Stimulated activated CD4-positive, alpha-beta T cell treated with anti-CD3 and anti-CD28 coated beads, Interleukin-4, amount 100 ng/mL, for 1 hour (primary cell): ENCODE data around the gene NDST3.

ENCODE experiments used
- DNase-seq: peaks from one replicate; pipeline ENCODE4 v3.0.0-alpha.2; 2020

Gene NDST3

DNA sequence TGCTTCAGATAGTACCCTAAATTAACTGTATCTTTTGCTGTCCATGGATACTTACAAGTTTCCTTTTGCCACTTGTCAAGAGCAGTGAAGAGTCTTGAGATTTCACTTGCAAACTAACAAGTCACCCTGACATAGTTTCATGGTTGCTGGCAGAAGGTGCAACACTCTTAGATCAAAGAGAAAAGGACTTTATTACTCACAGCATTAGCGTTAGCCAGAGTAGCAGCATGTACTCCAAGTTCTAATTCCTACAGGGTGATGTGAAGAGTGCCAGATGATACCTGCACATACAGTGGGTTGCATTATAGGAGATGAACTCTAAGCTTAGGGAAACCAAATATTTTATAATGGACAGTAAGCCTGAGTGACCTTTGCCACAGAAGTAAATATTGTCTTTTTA lies 47.9 kb downstream of the NDST3 start:
- no peak for DNase-seq

DNA sequence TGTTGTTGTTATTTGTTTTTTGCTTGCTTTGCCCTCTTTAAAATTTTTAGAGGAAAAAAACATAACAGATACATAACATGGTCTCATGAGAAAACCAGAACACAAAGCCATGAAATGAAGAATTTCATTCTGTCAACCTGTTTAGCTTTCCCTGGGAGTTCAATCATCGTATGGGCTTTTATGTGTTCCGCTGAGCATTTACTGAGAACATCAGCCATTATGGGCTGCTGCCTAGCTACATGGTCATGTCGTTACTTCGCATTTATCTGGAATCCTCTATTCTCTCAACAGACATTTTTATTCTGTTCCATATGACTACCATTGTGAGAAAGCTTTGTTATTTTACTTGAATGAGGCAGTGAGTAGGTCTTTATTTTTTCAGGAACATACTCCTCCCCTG lies 51.4 kb downstream of the NDST3 start:
- DNase-seq = no peak

GRCh38 chr4:118086344-118086743 lies 52.1 kb downstream of the NDST3 start:
- DNase-seq = peak; percentile 16

- DNase-seq = no peak
Observed at GRCh38 chr4:118087366-118087765, 53.1 kb downstream of the NDST3 start.

- DNase-seq = no peak
Observed at GRCh38 chr4:118099106-118099505, 64.8 kb downstream of the NDST3 start.

DNA sequence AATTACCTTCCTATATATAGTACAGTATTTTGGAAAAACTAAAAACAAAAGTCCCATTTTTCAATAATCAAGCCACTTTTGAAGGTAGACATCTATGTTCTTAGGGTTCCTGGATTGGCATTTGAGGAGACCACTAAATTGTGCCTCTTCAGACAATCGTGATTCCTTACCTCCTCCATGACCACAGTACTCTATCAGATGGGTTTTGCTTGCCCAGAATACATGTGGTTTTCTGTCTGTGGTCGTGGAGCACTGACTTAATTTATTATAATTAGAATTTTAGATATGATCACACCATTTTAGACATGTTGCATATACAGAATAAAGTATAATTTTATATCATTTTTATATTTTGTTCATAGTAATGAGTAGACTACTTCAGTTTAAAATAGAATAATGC lies 67.9 kb downstream of the NDST3 start:
- no peak for DNase-seq

GRCh38 chr4:118112117-118113046 lies 78.1 kb downstream of the NDST3 start:
- DNase-seq = no peak

DNA sequence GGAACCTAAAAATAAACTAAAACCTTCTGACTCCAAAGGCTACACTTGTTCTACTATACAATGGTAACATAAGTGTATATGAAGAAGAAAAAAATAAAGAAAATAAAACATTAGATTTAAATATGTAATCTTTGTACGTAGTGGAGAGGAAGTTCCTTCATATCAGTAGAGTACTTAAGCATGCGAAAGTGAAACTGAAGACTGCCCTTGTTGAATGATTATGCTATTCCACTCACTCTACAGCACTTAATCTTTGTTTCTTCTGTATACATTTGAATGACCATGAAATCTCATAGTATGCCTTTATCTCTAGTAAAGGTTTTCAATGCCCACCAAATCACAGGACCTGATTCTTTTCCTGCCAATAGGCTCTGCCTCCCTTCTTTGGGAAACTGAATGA lies 78.9 kb downstream of the NDST3 start:
- DNase-seq = no peak

GRCh38 chr4:118114720-118115119 lies 80.4 kb downstream of the NDST3 start:
- DNase-seq = no peak

DNA sequence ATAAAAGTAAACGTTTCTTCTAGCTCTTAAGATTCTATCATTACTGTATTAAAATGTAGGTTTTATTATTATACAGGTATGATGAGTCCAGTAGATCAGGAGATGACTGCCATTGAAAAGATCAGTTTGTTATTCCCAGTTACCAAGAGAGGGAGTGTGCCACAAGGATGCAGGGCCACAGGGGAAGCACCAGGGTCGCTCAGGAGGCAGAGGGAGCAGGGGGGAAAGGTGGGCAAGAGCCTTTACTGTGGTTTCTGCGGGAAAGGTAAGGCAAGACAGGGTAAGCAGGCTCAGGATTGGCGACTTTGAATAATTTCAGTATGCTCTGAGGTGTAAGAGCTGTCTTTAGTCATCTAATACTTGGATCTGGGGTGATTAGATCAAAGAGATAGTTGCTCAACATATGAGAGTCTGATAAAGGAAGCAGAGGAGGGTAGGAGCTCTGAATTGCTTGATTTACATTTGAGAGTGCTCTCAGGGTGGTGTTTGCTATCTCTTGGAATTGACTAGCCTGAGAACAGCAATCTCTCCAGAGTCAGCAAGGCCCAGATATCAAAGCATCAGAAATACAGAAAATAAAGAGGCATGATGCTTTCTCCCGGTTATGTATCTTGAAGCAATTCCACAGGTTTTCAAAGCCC lies 86.0 kb downstream of the NDST3 start:
- no peak for DNase-seq

DNA sequence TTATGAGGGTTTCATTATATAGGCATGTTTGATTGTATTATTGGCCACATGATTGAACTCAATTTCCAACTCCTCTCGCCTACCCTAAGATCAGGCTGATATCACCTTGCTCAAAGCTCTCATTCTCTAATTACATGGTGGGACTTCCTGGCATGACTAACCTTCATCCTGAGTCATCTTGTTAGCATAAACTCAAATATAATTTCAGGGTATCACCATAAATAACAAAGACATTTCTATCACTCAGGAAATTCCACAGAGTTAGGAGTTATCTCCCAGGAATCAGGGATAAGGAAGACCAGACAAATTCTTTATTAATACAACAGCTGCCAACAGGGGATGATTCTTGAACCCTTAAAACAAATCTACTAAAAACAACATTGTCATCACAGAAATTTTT lies 90.7 kb downstream of the NDST3 start:
- no peak for DNase-seq

DNA sequence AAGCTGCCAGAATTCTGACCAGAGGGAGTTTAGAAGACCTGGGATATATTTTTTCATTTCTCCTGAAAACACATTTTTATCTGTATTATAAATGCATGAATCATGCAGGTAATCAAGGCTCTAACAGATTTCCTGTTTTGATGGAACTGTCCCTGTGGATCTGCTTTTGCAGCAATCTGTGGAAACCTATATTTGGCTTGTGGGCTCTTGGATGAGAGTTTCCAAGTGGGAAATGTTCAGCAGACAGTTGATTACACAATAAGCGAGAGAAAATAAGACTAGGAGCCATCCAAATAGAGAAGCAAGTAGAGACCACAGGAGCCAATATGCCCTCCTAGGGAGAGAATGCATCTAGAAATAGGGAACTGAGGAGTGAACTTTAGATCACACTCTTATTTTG lies 105.0 kb downstream of the NDST3 start:
- DNase-seq = no peak

DNA sequence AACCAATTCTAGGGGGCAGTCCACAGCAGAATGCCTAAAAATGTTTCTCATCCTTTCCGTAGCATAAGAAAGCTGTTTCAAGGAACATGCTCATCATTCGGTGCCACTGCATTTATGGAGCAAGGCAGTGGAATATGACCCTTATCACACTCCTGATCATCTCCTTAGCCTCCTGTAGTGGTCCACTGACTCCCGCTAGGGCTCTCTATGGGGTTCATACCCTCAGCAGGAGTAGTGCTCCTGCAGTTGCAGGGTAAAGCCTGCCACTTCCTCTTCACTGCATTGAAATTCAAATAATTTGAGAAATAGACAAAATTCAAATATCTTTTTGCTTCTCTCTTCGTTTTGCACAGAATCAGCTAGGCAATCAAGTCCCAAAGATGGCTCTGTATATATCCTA lies 107.0 kb downstream of the NDST3 start:
- DNase-seq = no peak

DNA sequence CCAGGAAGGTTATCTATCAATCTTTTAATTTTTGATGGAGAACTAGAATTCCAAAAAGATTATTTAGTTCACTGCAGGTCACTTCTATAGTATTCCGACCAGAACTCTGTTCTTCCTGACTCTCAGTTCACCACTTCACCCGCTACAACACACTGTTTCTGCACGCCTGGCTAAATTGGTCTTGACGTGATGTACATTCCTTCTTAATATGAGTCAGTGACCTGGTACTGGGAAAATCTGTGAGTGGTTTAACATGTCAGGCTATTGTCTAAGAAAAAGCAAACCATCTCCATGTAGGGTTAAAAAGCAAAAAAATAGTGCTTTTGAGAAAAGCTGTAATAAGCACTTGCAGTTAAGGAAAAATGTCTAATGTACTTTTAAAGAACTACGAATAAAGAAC lies 120.4 kb downstream of the NDST3 start:
- DNase-seq = no peak

DNA sequence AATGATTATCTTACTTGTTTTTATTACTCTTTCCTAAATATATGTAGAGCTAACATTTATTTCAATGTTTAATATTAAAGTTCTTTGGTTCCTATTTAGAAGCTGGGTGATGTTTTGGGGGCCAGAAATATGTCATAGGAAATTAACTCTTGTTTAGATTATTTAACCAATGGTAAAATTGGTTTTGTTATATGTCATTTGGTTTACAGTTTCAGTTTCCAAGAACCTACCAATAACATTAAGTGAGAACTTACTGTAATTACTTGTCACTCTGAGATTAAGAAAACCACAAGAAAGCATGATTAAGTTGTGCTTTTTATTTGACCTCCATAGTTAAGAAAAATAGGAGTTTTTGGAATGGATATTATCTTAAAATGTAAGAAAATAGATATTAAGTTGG lies 121.2 kb downstream of the NDST3 start:
- no peak for DNase-seq

DNA sequence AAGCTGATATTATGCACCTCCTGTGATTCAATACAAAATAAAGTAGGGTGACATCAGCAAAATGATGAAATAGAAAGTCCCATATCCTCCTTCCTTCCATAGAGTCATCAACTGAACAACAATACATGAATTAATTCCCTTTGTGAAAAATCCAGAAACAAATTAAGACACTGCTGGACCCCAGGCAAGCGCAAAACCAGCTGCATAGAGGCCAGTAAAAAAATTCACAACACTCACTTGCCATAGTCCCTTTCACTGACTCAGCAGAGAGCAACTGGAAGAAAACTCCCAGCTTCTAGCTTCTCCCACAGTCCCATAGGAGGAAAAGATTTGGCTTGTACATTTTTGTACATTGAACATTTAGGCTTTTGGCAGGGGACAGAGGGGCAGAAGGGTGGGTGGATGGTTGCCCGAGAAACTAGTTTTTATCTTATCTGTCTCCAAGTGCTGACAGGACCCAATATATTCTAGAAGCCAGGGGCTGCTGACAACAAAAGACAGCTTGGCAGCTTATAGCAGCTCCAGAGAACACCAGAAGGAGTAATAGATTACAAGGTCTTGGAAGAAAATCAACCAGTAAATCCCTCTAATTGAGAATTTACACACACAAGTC lies 124.6 kb downstream of the NDST3 start:
- DNase-seq = no peak

GRCh38 chr4:118167306-118167705 lies 133.0 kb downstream of the NDST3 start:
- no peak for DNase-seq

GRCh38 chr4:118171381-118171780 lies 137.1 kb downstream of the NDST3 start:
- DNase-seq = no peak

- no peak for DNase-seq
Observed at GRCh38 chr4:118173126-118173525, 138.8 kb downstream of the NDST3 start.

DNA sequence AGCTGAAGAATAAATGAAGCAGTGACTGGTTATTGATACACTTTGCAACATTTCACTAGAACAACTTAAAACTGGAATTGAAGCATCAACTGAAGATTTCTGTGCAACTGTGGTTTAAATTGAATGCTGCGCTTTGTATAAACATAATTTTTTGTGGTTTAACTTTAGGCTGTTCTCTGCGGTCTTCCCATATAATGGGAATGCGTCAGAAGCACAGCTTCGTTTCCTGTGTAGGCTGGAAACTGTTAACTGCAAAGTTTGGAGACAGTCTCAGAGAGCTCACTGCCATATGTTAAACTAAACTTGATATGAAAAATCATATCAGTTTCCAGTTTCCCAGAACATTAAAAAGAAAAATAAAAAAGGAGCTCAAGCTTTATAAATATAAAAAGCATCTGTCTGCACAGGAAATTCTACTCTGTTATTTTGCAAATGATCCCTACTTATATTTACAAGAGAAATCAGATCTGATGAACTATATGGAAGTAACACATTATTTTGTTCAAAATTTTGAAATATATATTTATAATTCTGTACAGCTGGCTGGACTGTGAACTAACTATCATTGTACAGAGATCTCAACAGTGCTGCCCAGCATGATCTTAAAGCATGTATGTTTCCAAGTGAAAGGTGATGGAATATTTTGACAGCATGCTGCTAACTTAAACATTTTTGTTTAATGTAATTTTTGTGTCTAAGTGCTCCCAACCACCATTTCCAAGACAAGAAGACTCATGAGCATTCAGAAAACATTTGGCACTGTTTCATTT lies 139.9 kb downstream of the NDST3 start:
- DNase-seq = no peak

GRCh38 chr4:118175506-118175905 lies 141.2 kb downstream of the NDST3 start:
- DNase-seq = no peak

GRCh38 chr4:118177126-118177525 lies 142.8 kb downstream of the NDST3 start:
- DNase-seq = no peak

GRCh38 chr4:118180776-118181175 lies 146.5 kb downstream of the NDST3 start:
- no peak for DNase-seq
